ENCODE results near the gene SEC24A.

- TF ChIP-seq JUN (IDR thresholded peaks at IDR 0.05; ENCODE audit: borderline replicate concordance, insufficient read depth, insufficient read length, low read depth) (no peak), POLR2A (IDR thresholded peaks at IDR 0.05; ENCODE audit: low read depth, low read length) (no peak), CTCF (IDR thresholded peaks at IDR 0.05; ENCODE audit: extremely low read depth in 1 of 2, insufficient read depth in 1 of 2, low read depth in 1 of 2, low read length in 2 of 2) (no peak), EZH2 (IDR thresholded peaks at IDR 0.05; ENCODE audit: borderline replicate concordance, low read depth, low read length, severe bottlenecking) (no peak), POLR2AphosphoS5 (IDR thresholded peaks at IDR 0.05; ENCODE audit: insufficient read depth, low read depth, low read length) (no peak)
Observed at GRCh38 chr5:134608555-134608954, 40.0 kb upstream of the SEC24A start.

Measured in endothelial cell of umbilical vein (primary cell).